ENCODE measurements around the gene RBMX. TPM values are rescaled to one million over a fixed set of nuclear protein-coding genes. Genes with fewer than 3 reads are reported as not detected.
"Not testable (repeated sequence)": the region's sequence is repeated elsewhere in the genome, so short reads cannot be mapped to it uniquely, and the experiment has no call there.

RBMX gene
- total RNA-seq, 4 donors from 2014 or later, result 171 to 353 (median 231) TPM

- Histone ChIP-seq H3K27me3 (no peaks in the 10 kb centered on the region), H3K36me3 (peaks cover 23% of the 10 kb centered on the region), H3K4me1 (no peaks in the 10 kb centered on the region), H3K4me3 (peak overlapping the region; percentile 71), H3K9me3 (no peaks in the 10 kb centered on the region), H3K27ac (peak overlapping the region; percentile 96)
- WGBS, result 44% methylated on average over 32 of the region's 32 CpGs
- TF ChIP-seq CTCF (IDR thresholded peaks at IDR 0.05) (no peak), EP300 (IDR thresholded peaks at IDR 0.05) (no peak), POLR2AphosphoS5 (IDR thresholded peaks at IDR 0.05) (no peak), POLR2A (IDR thresholded peaks at IDR 0.05) (no peak)
- DNase-seq (ENCODE audit: low spot score in 2 of 2), result peak in 1 of 2 donors; percentile 66
Measured at GRCh38 chrX:136880003-136880451, 498 bp downstream of the RBMX start.

- 27% methylated on average over 10 of the region's 10 CpGs for WGBS
- DNase-seq (ENCODE audit: low spot score in 2 of 2), result no peak
- H3K4me1 ChIP-seq, result no peaks in the 10 kb centered on the region
Measured at GRCh38 chrX:136879001-136879687, 1.4 kb downstream of the RBMX start.

GRCh38 chrX:136878423-136878822 is 2.1 kb downstream of the RBMX start:
- peaks cover 34% of the 10 kb centered on the region for H3K36me3 ChIP-seq
- TF ChIP-seq POLR2A (IDR thresholded peaks at IDR 0.05), result no peak
- WGBS, result 55% methylated on average over 11 of the region's 11 CpGs
- no peaks in the 10 kb centered on the region for H3K9me3 ChIP-seq
- DNase-seq (ENCODE audit: low spot score in 2 of 2), result no peak
- no peaks in the 10 kb centered on the region for H3K27me3 ChIP-seq
- H3K27ac ChIP-seq, result no peak overlapping the region
- peak overlapping the region; percentile 71 for H3K4me3 ChIP-seq
- no peaks in the 10 kb centered on the region for H3K4me1 ChIP-seq

More at GRCh38 chrX:136879001-136879687, 1.4 kb downstream of the RBMX start:
- H3K27ac ChIP-seq, result peak overlapping the region; percentile 96
- no peaks in the 10 kb centered on the region for H3K9me3 ChIP-seq
- TF ChIP-seq POLR2AphosphoS5 (IDR thresholded peaks at IDR 0.05) (no peak), POLR2A (IDR thresholded peaks at IDR 0.05) (no peak)
- H3K4me3 ChIP-seq, result peak overlapping the region; percentile 71
- peaks cover 31% of the 10 kb centered on the region for H3K36me3 ChIP-seq
- no peaks in the 10 kb centered on the region for H3K27me3 ChIP-seq

- not testable (repeated sequence) for H3K27me3 ChIP-seq; DNase-seq (ENCODE audit: low spot score in 2 of 2); H3K27ac ChIP-seq; H3K9me3 ChIP-seq; H3K4me1 ChIP-seq; H3K4me3 ChIP-seq
- WGBS, result 84% methylated on average over 15 of the region's 15 CpGs
- H3K36me3 ChIP-seq, result peaks cover 51% of the 10 kb centered on the region
Measured at GRCh38 chrX:136874114-136874513, 6.4 kb downstream of the RBMX start.

- not testable (repeated sequence) for H3K27ac ChIP-seq; H3K9me3 ChIP-seq; H3K4me3 ChIP-seq; H3K27me3 ChIP-seq; DNase-seq (ENCODE audit: low spot score in 2 of 2); H3K4me1 ChIP-seq
- WGBS, result 87% methylated on average over 2 of the region's 2 CpGs
- H3K36me3 ChIP-seq, result peaks cover 59% of the 10 kb centered on the region
Measured at GRCh38 chrX:136873210-136873609, 7.3 kb downstream of the RBMX start.

GRCh38 chrX:136872091-136872700 is 8.3 kb downstream of the RBMX start:
- TF ChIP-seq EP300 (IDR thresholded peaks at IDR 0.05), result no peak
- no peak for TF ChIP-seq POLR2A (IDR thresholded peaks at IDR 0.05)
- no peak for TF ChIP-seq CTCF (IDR thresholded peaks at IDR 0.05)
- TF ChIP-seq POLR2AphosphoS5 (IDR thresholded peaks at IDR 0.05), result no peak
- WGBS, result 67% methylated on average over 5 of the region's 5 CpGs
- no peaks in the 10 kb centered on the region for H3K27me3 ChIP-seq
- peaks cover 58% of the 10 kb centered on the region for H3K36me3 ChIP-seq
- H3K27ac ChIP-seq, result no peak overlapping the region
- H3K4me3 ChIP-seq, result no peak overlapping the region
- no peaks in the 10 kb centered on the region for H3K9me3 ChIP-seq
- H3K4me1 ChIP-seq, result no peaks in the 10 kb centered on the region
- no peak for DNase-seq (ENCODE audit: low spot score in 2 of 2)

GRCh38 chrX:136870064-136870463 is 10.5 kb downstream of the RBMX start:
- Histone ChIP-seq H3K9me3 (no peaks in the 10 kb centered on the region), H3K27me3 (no peaks in the 10 kb centered on the region), H3K4me3 (no peak overlapping the region), H3K36me3 (peaks cover 38% of the 10 kb centered on the region), H3K27ac (no peak overlapping the region), H3K4me1 (no peaks in the 10 kb centered on the region)
- 83% methylated on average over 1 of the region's 1 CpG for WGBS
- TF ChIP-seq EP300 (IDR thresholded peaks at IDR 0.05) (no peak), CTCF (IDR thresholded peaks at IDR 0.05) (no peak), POLR2A (IDR thresholded peaks at IDR 0.05) (no peak), POLR2AphosphoS5 (IDR thresholded peaks at IDR 0.05) (no peak)
- DNase-seq (ENCODE audit: low spot score in 2 of 2), result no peak
